Astrocyte of the spinal cord (primary cell): Measurements from ENCODE around the gene SMC6.

ENCODE experiments used
- DNase-seq: peaks from one replicate; pipeline ENCODE4 v3.0.0; 2011; ENCODE audit warnings: low read depth, low spot score
- H3K4me3 ChIP-seq: 2 replicates; pipeline ENCODE4 v1.5.1; 2011; ENCODE audit warnings: low read depth, mild to moderate bottlenecking, low read length, moderate library complexity
- CTCF ChIP-seq: IDR thresholded peaks from 2 replicates; pipeline ENCODE4 v1.5.1; 2012; ENCODE audit warnings: low read depth, mild to moderate bottlenecking, low read length, inconsistent platforms
- in situ Hi-C: cut with HindIII; loops from 2 replicates; pipeline ENCODE4 v1.10.0; 2017; ENCODE audit warnings: low sequenced_read_pairs

The SMC6 gene

GRCh38 chr2:17667898-17668297 is 85.7 kb downstream of the SMC6 start:
- H3K4me3 ChIP-seq = no peak overlapping the region
- no peak for TF ChIP-seq CTCF
- in situ Hi-C loops = no loop called here
- no peak for DNase-seq

- H3K4me3 ChIP-seq = no peak overlapping the region
Measured at GRCh38 chr2:17664534-17664933, 89.1 kb downstream of the SMC6 start.

GRCh38 chr2:17662723-17663122 is 90.9 kb downstream of the SMC6 start:
- DNase-seq = no peak
- in situ Hi-C loops = no loop called here
- H3K4me3 ChIP-seq = no peak overlapping the region
- no peak for TF ChIP-seq CTCF

More at GRCh38 chr2:17664534-17664933, 89.1 kb downstream of the SMC6 start:
- no peak for DNase-seq
- no peak for TF ChIP-seq CTCF
- in situ Hi-C loops = no loop called here

GRCh38 chr2:17661460-17661859 is 92.2 kb downstream of the SMC6 start:
- no peak for DNase-seq
- no peak for TF ChIP-seq CTCF
- in situ Hi-C loops = no loop called here
- H3K4me3 ChIP-seq = no peak overlapping the region

GRCh38 chr2:17660219-17660618 is 93.4 kb downstream of the SMC6 start:
- TF ChIP-seq CTCF = no peak
- DNase-seq = no peak
- in situ Hi-C loops = no loop called here
- H3K4me3 ChIP-seq = no peak overlapping the region

- peak; percentile 77 for DNase-seq
- no peak overlapping the region for H3K4me3 ChIP-seq
- in situ Hi-C loops = no loop called here
- TF ChIP-seq CTCF = no peak
Measured at GRCh38 chr2:17658251-17658843, 95.3 kb downstream of the SMC6 start.

- in situ Hi-C loops = no loop called here
- no peak for TF ChIP-seq CTCF
- DNase-seq = no peak
- no peak overlapping the region for H3K4me3 ChIP-seq
Measured at GRCh38 chr2:17657759-17658158, 95.9 kb downstream of the SMC6 start.
